H1 (cell line): ENCODE data around the gene NABP1. TPM values are rescaled to one million over a fixed set of nuclear protein-coding genes. Genes with fewer than 3 reads are reported as not detected.

Source experiments
- CTCF ChIA-PET: fragments of 300-600 bp; sonication (Branson Sonifier 250); formaldehyde crosslinking; loops from one replicate; lab custom pipeline; 2021; ENCODE audit not compliant: partially characterized antibody; lab: Charles Lee
- POLR2A ChIA-PET: fragments of 300-600 bp; sonication (Branson Sonifier 250); formaldehyde crosslinking; loops from one replicate; lab custom pipeline; 2021; ENCODE audit warnings: inconsistent platforms; ENCODE audit not compliant: partially characterized antibody; lab: Charles Lee
- DNase-seq, 2 experiments: peaks; one replicate each; pipeline versions ENCODE4 v3.0.0 to v3.0.0-alpha.2; 2010 to 2022; ENCODE audit warnings: low spot score in 2 of 2, low read depth in 1 of 2, mixed read lengths in 1 of 2
- FAIRE-seq: peaks from 2 replicates; lab custom pipeline; 2011; peaks lifted over from hg19 to GRCh38; lab: Jason Lieb, UNC
- H2AFZ ChIP-seq: 2 replicates; pipeline ENCODE4 v1.8.1; 2012; ENCODE audit warnings: low read length, inconsistent platforms
- H2AK5ac ChIP-seq: 2 replicates; pipeline ENCODE4 v1.6.1; 2013; ENCODE audit warnings: low read depth, low read length
- H2BK120ac ChIP-seq: replicated peaks from 2 replicates; pipeline ENCODE3; 2013; ENCODE audit warnings: low read depth, low read length, inconsistent platforms
- H2BK12ac ChIP-seq: 2 replicates; pipeline ENCODE4 v1.6.1; 2013; ENCODE audit warnings: low read depth, low read length
- H2BK15ac ChIP-seq: 2 replicates; pipeline ENCODE4 v1.6.1; 2013; ENCODE audit warnings: low read length
- H2BK20ac ChIP-seq: 2 replicates; pipeline ENCODE4 v1.6.1; 2013; ENCODE audit warnings: low read length
- H2BK5ac ChIP-seq: 2 replicates; pipeline ENCODE4 v1.6.1; 2013; ENCODE audit warnings: low read depth, low read length
- H3K14ac ChIP-seq: 2 replicates; pipeline ENCODE4 v1.6.1; 2013; ENCODE audit warnings: inconsistent platforms; ENCODE audit not compliant: insufficient read length
- H3K18ac ChIP-seq: 2 replicates; pipeline ENCODE4 v1.6.1; 2013; ENCODE audit warnings: low read length; ENCODE audit errors: extremely low read depth
- H3K23ac ChIP-seq: 2 replicates; pipeline ENCODE4 v1.6.1; 2013; ENCODE audit warnings: inconsistent platforms; ENCODE audit not compliant: insufficient read length
- H3K23me2 ChIP-seq: 2 replicates; pipeline ENCODE4 v1.6.1; 2013; ENCODE audit warnings: low read depth, low read length
- H3K27ac ChIP-seq: 2 replicates; pipeline ENCODE4 v1.6.1; 2011; ENCODE audit warnings: low read depth, low read length, inconsistent platforms
- H3K27me3 ChIP-seq, 4 experiments: replicated peaks in 1 of 4; 1 replicate in 1 of 4; 2 replicates in 3 of 4; pipeline versions ENCODE4 v1.6.1 to v1.8.1; 2011 to 2013; ENCODE audit warnings: low read length in 3 of 4, mild to moderate bottlenecking in 3 of 4, inconsistent platforms in 2 of 4, mixed read lengths in 2 of 4, moderate library complexity in 1 of 4; ENCODE audit not compliant: control insufficient read depth in 3 of 4, insufficient read depth in 3 of 4; ENCODE audit errors: extremely low read depth in 1 of 4
- H3K36me3 ChIP-seq, 4 experiments: 2 replicates each; pipeline versions ENCODE4 v1.6.1 to v1.8.1; 2011 to 2013; ENCODE audit warnings: mild to moderate bottlenecking in 4 of 4, low read length in 3 of 4, moderate library complexity in 2 of 4, control low read depth in 1 of 4, inconsistent platforms in 1 of 4; ENCODE audit not compliant: insufficient read depth in 4 of 4, control insufficient read depth in 2 of 4
- H3K4ac ChIP-seq: replicated peaks from 2 replicates; pipeline ENCODE3; 2013; ENCODE audit warnings: low read length, low read depth, mixed read lengths, inconsistent platforms; ENCODE audit not compliant: insufficient read length
- H3K4me1 ChIP-seq, 4 experiments: replicated peaks in 1 of 4; 1 replicate in 1 of 4; 2 replicates in 3 of 4; pipeline versions ENCODE4 v1.6.1 to v1.8.1; 2011 to 2013; ENCODE audit warnings: low read length in 3 of 4, inconsistent platforms in 2 of 4, mixed read lengths in 1 of 4; ENCODE audit not compliant: insufficient read depth in 4 of 4, control insufficient read depth in 3 of 4
- H3K4me2 ChIP-seq, 2 experiments: 2 replicates each; pipeline versions ENCODE4 v1.6.1 to v1.8.1; 2011 to 2013; ENCODE audit warnings: low read depth in 2 of 2, low read length in 2 of 2, control low read depth in 1 of 2, inconsistent platforms in 1 of 2, mild to moderate bottlenecking in 1 of 2; ENCODE audit not compliant: insufficient read depth in 1 of 2
- H3K4me3 ChIP-seq, 4 experiments: fragments of 200-600, 300-600 bp in 1 of 4; sonication (generic), shearing (Covaris generic), sonication (Bioruptor Twin) in 1 of 4; 2 replicates each; pipeline versions ENCODE4 v1.5.1 to v1.8.1; 2011 to 2016; ENCODE audit warnings: low read length in 4 of 4, low read depth in 3 of 4, control low read depth in 2 of 4, inconsistent platforms in 2 of 4, mild to moderate bottlenecking in 2 of 4, mixed read lengths in 1 of 4, moderate library complexity in 1 of 4; ENCODE audit not compliant: insufficient read depth in 2 of 4; ENCODE audit errors: extremely low read depth in 1 of 4
- H3K56ac ChIP-seq: replicated peaks from 2 replicates; pipeline ENCODE3; 2013; ENCODE audit warnings: low read depth, mild to moderate bottlenecking, mixed read lengths, low read length, inconsistent platforms; ENCODE audit not compliant: insufficient read length
- H3K79me1 ChIP-seq: 2 replicates; pipeline ENCODE4 v1.6.1; 2013; ENCODE audit warnings: low read depth, low read length, control low read depth
- H3K79me2 ChIP-seq, 2 experiments: 2 replicates each; pipeline versions ENCODE4 v1.6.1 to v1.8.1; 2012 to 2013; ENCODE audit warnings: low read length in 2 of 2, mild to moderate bottlenecking in 2 of 2, inconsistent platforms in 1 of 2; ENCODE audit not compliant: insufficient read depth in 2 of 2, control insufficient read depth in 1 of 2
- H3K9ac ChIP-seq, 4 experiments: replicated peaks in 1 of 4; 1 replicate in 1 of 4; 2 replicates in 3 of 4; pipeline versions ENCODE4 v1.6.1 to v1.8.1; 2011 to 2013; ENCODE audit warnings: low read depth in 3 of 4, low read length in 3 of 4, control low read depth in 2 of 4, mild to moderate bottlenecking in 2 of 4, moderate library complexity in 2 of 4, inconsistent platforms in 1 of 4; ENCODE audit errors: extremely low read depth in 1 of 4
- H3K9me3 ChIP-seq, 2 experiments: 2 replicates each; pipeline versions ENCODE4 v1.6.1 to v1.8.1; 2012 to 2013; ENCODE audit warnings: mild to moderate bottlenecking in 2 of 2, moderate library complexity in 2 of 2, control low read depth in 1 of 2, inconsistent platforms in 1 of 2, low read depth in 1 of 2, low read length in 1 of 2, mixed read lengths in 1 of 2; ENCODE audit not compliant: insufficient read depth in 2 of 2
- H4K20me1 ChIP-seq, 2 experiments: replicated peaks in 1 of 2; 2 replicates each; pipeline versions ENCODE3 to v1.8.1; 2011 to 2013; ENCODE audit warnings: inconsistent platforms in 2 of 2, low read length in 2 of 2, mild to moderate bottlenecking in 1 of 2; ENCODE audit not compliant: insufficient read depth in 2 of 2, control insufficient read depth in 1 of 2
- H4K5ac ChIP-seq: 2 replicates; pipeline ENCODE4 v1.6.1; 2013; ENCODE audit warnings: low read length, low read depth, mixed read lengths, inconsistent platforms; ENCODE audit not compliant: insufficient read length
- H4K8ac ChIP-seq: 2 replicates; pipeline ENCODE4 v1.8.0; 2013; ENCODE audit warnings: mild to moderate bottlenecking, moderate library complexity, low read length, inconsistent platforms; ENCODE audit not compliant: insufficient read depth; ENCODE audit errors: extremely low read depth
- H4K91ac ChIP-seq: replicated peaks from 2 replicates; pipeline ENCODE3; 2013; ENCODE audit warnings: low read length, mixed read lengths, inconsistent platforms; ENCODE audit not compliant: insufficient read length
- ASH2L ChIP-seq: fragments of 200-600, 300-600 bp; sonication (generic); IDR thresholded peaks from one replicate; pipeline ENCODE4 v1.7.1; 2017; ENCODE audit warnings: low read length
- CEBPB ChIP-seq: IDR thresholded peaks from 2 replicates; pipeline ENCODE4 v1.6.1; 2012; ENCODE audit warnings: low read depth, low read length
- CHD2 ChIP-seq: IDR thresholded peaks from 2 replicates; pipeline ENCODE4 v1.6.1; 2012; ENCODE audit warnings: low read length, improper control_type of control experiment
- CTCF ChIP-seq, 3 experiments: IDR thresholded peaks; 1 replicate in 2 of 3; 2 replicates in 1 of 3; pipeline versions ENCODE4 v1.5.1 to v1.6.1; 2011; ENCODE audit warnings: low read length in 3 of 3, mild to moderate bottlenecking in 3 of 3, inconsistent platforms in 2 of 3, low read depth in 1 of 3, moderate library complexity in 1 of 3; ENCODE audit not compliant: insufficient read depth in 1 of 3; ENCODE audit errors: control extremely low read depth in 1 of 3
- EZH2 ChIP-seq: fragments of 200-600 bp; sonication (generic); IDR thresholded peaks from 2 replicates; pipeline ENCODE4 v1.7.1; 2012; ENCODE audit warnings: low read depth, mild to moderate bottlenecking, moderate library complexity, low read length, inconsistent platforms; ENCODE audit not compliant: severe bottlenecking
- HDAC2 ChIP-seq, 2 experiments: fragments of 300-600 bp in 1 of 2; sonication (generic) in 1 of 2; IDR thresholded peaks; 2 replicates each; pipeline ENCODE4 v1.6.1; 2011 to 2012; ENCODE audit warnings: low read depth in 2 of 2, low read length in 2 of 2, mild to moderate bottlenecking in 2 of 2, moderate library complexity in 2 of 2, borderline replicate concordance in 1 of 2, inconsistent platforms in 1 of 2
- SAP30 ChIP-seq: fragments of 300-600 bp; sonication (generic); IDR thresholded peaks from 2 replicates; pipeline ENCODE4 v1.7.1; 2012; ENCODE audit warnings: low read length, moderate library complexity, mild to moderate bottlenecking, inconsistent platforms; ENCODE audit not compliant: insufficient read depth, insufficient replicate concordance
- SIRT6 ChIP-seq: IDR thresholded peaks from one replicate; pipeline ENCODE4 v1.7.1; 2012; ENCODE audit warnings: low read length, inconsistent platforms
- SIX5 ChIP-seq: IDR thresholded peaks from 2 replicates; pipeline ENCODE4 v1.6.1; 2011; ENCODE audit warnings: mild to moderate bottlenecking, low read depth, low read length
- TEAD4 ChIP-seq: IDR thresholded peaks from 2 replicates; pipeline ENCODE4 v1.6.1; 2012; ENCODE audit warnings: low read depth, low read length, inconsistent platforms, mixed read lengths
- WGBS, 2 experiments: shearing (Covaris generic) in 1 of 2; methylation state at CpG; one replicate each; pipeline versions ENCODE4 v1.1.6 to v1.1.7; 2013 to 2015; ENCODE audit warnings: low lambda C conversion rate in 2 of 2, mixed read lengths in 2 of 2, inconsistent platforms in 1 of 2, low coverage in 1 of 2, missing lambda C conversion rate in 1 of 2; ENCODE audit not compliant: insufficient replicate concordance in 2 of 2, insufficient coverage in 1 of 2, insufficient read length in 1 of 2; ENCODE audit errors: extremely low coverage in 1 of 2, missing lambda C conversion rate in 1 of 2; 5-methylcytosine and 5-hydroxymethylcytosine counted together
- polyA plus RNA-seq, 7 experiments: library from polyadenylated mRNA; depleted of rRNA in 3 of 7; stranded (reverse) in 5 of 7; unstranded in 2 of 7; fragments of >200 nt in 5 of 7; fragments of 200-250 nt in 2 of 7; gene quantifications; 1 replicate in 5 of 7; 2 replicates in 1 of 7; 4 replicates in 1 of 7; pipeline versions ENCODE4 v1.2.1 to v1.2.3, GENCODE V29; 2011 to 2013; ENCODE audit warnings: missing spikeins in 2 of 7, mixed read lengths in 2 of 7
- total RNA-seq: library from RNA; stranded (reverse); fragmentation: NEBNext Ultra II Directional; extraction: Animal tissue kit (Norgen Biotek cat#: 25700); gene quantifications from 2 replicates; pipeline ENCODE4 v1.2.1, GENCODE V29; 2021

NABP1 gene
- total and polyA plus RNA-seq, 2 of the 8 experiments (the other 6 are each of a cell fraction or from before 2014, with no cell fraction given) = 0.63 to 4.8 TPM

GRCh38 chr2:191688934-191689695 is 11.2 kb downstream of the NABP1 start:
- H2AK5ac ChIP-seq = no peak overlapping the region
- DNase-seq (no peak), FAIRE-seq (no peak)
- H3K79me1 ChIP-seq = no peaks in the 10 kb centered on the region
- H4K5ac ChIP-seq = no peak overlapping the region
- H3K27ac ChIP-seq = no peak overlapping the region
- H3K18ac ChIP-seq = no peak overlapping the region
- H3K23me2 ChIP-seq = no peaks in the 10 kb centered on the region
- H3K4me2 ChIP-seq = no peak overlapping the region
- 93% methylated on average over 2 of the region's 2 CpGs; no CpG with 5 or more reads in 1 of the 2 experiments for WGBS, 2 experiments
- H2BK12ac ChIP-seq = no peak overlapping the region
- no peaks in the 10 kb centered on the region for H3K9me3 ChIP-seq
- no peak overlapping the region for H4K91ac ChIP-seq
- no peak overlapping the region for H2BK15ac ChIP-seq
- POLR2A ChIA-PET = interaction anchor here (1.2 to 2.4 kb wide), 2 partner anchors 10 to 11 kb away, joined by 4 to 6 read pairs; partner anchors contain the start of gene NABP1
- no peak overlapping the region for H2AFZ ChIP-seq
- no peak overlapping the region for H3K9ac ChIP-seq
- H4K20me1 ChIP-seq = no peaks in the 10 kb centered on the region
- H3K4me3 ChIP-seq = no peak overlapping the region
- H3K56ac ChIP-seq = no peak overlapping the region
- TF ChIP-seq CHD2 (no peak), EZH2 (no peak), TEAD4 (no peak), HDAC2 (IDR thresholded peaks at IDR 0.05; ENCODE audit: borderline replicate concordance in 1 of 2, low read depth in 2 of 2, low read length in 2 of 2) (no peak), SAP30 (no peak), SIRT6 (no peak), ASH2L (no peak), CEBPB (no peak), CTCF (IDR thresholded peaks at IDR 0.05; ENCODE audit: control extremely low read depth in 1 of 3, insufficient read depth in 1 of 3, low read depth in 1 of 3, low read length in 3 of 3) (no peak), SIX5 (no peak)
- no peak overlapping the region for H2BK20ac ChIP-seq
- no peak overlapping the region for H4K8ac ChIP-seq
- no peak overlapping the region for H3K23ac ChIP-seq
- no peak overlapping the region for H3K14ac ChIP-seq
- no peaks in the 10 kb centered on the region for H3K27me3 ChIP-seq
- no peaks in the 10 kb centered on the region for H3K4me1 ChIP-seq
- H2BK5ac ChIP-seq = no peak overlapping the region
- CTCF ChIA-PET = interaction anchor here (0.9 to 2.6 kb wide), 5 partner anchors 16 to 459 kb away, joined by 3 to 16 read pairs (median 3); no protein-coding TSS in a partner anchor
- H3K36me3 ChIP-seq = no peaks in the 10 kb centered on the region; a peak in 1 of 8 replicates
- H3K79me2 ChIP-seq = no peaks in the 10 kb centered on the region
- H2BK120ac ChIP-seq = no peak overlapping the region
- H3K4ac ChIP-seq = no peak overlapping the region
